ENCODE measurements around the gene MICA. TPM values are rescaled to one million over a fixed set of nuclear protein-coding genes. Genes with fewer than 3 reads are reported as not detected.

MICA gene
- total RNA-seq (2013), result 14.7 TPM
- polyA plus RNA-seq (10 to 100 TPM in 1 of 3 donors, 1 to 10 TPM in 2; 5.6 to 16.5 (median 6.9) TPM), polyA minus RNA-seq (7.8 and 11.6 TPM in 2 replicates), total RNA-seq (3.0 to 7.8 (median 4.3) reads per million in 11 experiments)

GRCh38 chr6:31403283-31404060, at the start of gene MICA:
Gene MICA (plus strand): TSS chr6:31403595. CDS start chr6:31403633, 38 bp downstream.
- peaks cover 40 to 68% of the 10 kb centered on the region in 2 donors for H3K4me1 ChIP-seq (ENCODE audit: control insufficient read depth in 1 of 2, insufficient read depth in 2 of 2, low read length in 2 of 2)
- H3K4me3 Mint-ChIP-seq, result peak within 1 kb of the TSS; percentile 98 to 99
- peak; percentile 14 for TF ChIP-seq CTCF (IDR thresholded peaks at IDR 0.05)
- peak within 1 kb of the TSS; percentile 55 for H3K9ac ChIP-seq (ENCODE audit: insufficient read depth, low read length, poor library complexity, severe bottlenecking)
- H3K4me1 Mint-ChIP-seq, result peaks cover 73% of the 10 kb centered on the region
- peaks cover 0 to 6% of the 10 kb centered on the region in 2 donors for H3K36me3 ChIP-seq (replicated peaks in 1 of 2; ENCODE audit: control insufficient read depth in 1 of 2, insufficient read depth in 2 of 2, low read length in 2 of 2)
- WGBS (ENCODE audit: insufficient coverage), result under 1% methylated on average over 58 of the region's 58 CpGs
- H4K20me1 ChIP-seq (ENCODE audit: insufficient read depth, low read length), result peaks cover 57% of the 10 kb centered on the region
- H2AFZ ChIP-seq (ENCODE audit: insufficient read depth, low read depth, low read length, poor library complexity, severe bottlenecking), result peak within 1 kb of the TSS; percentile 77
- intact Hi-C loops (cut with micrococcal nuclease), result no loop called here
- no peaks in the 10 kb centered on the region for H3K27me3 ChIP-seq (ENCODE audit: control insufficient read depth in 2 of 2, insufficient read depth in 2 of 2, low read length in 2 of 2)
- H3K4me2 ChIP-seq (replicated peaks; ENCODE audit: extremely low read depth, low read length, poor library complexity, severe bottlenecking), result peak within 1 kb of the TSS; percentile 82
- DNase-seq, result peak; percentile 57 to 85 (median 85)
- H3K27me3 Mint-ChIP-seq (ENCODE audit: low read depth in 3 of 3), result peaks cover 0 to 5% (median 3%) of the 10 kb centered on the region in 3 donors
- peaks cover 90% of the 10 kb centered on the region for H3K79me2 ChIP-seq (ENCODE audit: insufficient read depth, low read length)
- no peaks in the 10 kb centered on the region for H3K9me3 ChIP-seq (replicated peaks in 1 of 2; ENCODE audit: control insufficient read depth in 1 of 2, insufficient read depth in 1 of 2, low read length in 2 of 2)
- H3K9me3 Mint-ChIP-seq, result peaks cover 0 to 2% (median 0%) of the 10 kb centered on the region in 7 donors
- H3K4me3 ChIP-seq (replicated peaks in 1 of 3; ENCODE audit: low read depth in 2 of 3, low read length in 3 of 3), result peak within 1 kb of the TSS; percentile 43 to 98 (median 57)
- peaks cover 8 to 9% of the 10 kb centered on the region in 2 donors for H3K36me3 Mint-ChIP-seq
- H3K27ac ChIP-seq (ENCODE audit: low read depth in 1 of 2, low read length in 2 of 2), result peak within 1 kb of the TSS; percentile 7 to 54
- H3K27ac Mint-ChIP-seq, result peak within 1 kb of the TSS; percentile 77 to 98 (median 87)

- H3K27ac ChIP-seq (ENCODE audit: low read depth in 1 of 2, low read length in 2 of 2), result peak overlapping the region; percentile 75 to 95
- intact Hi-C loops (cut with micrococcal nuclease), result loop anchor here (5.0 kb wide), 2 partner anchors 42 to 87 kb away; no protein-coding TSS in a partner anchor
- peaks cover 0 to 3% (median 2%) of the 10 kb centered on the region in 7 donors for H3K9me3 Mint-ChIP-seq
- 71% methylated on average over 2 of the region's 11 CpGs for WGBS (ENCODE audit: insufficient coverage)
- H3K79me2 ChIP-seq (ENCODE audit: insufficient read depth, low read length), result peaks cover 46% of the 10 kb centered on the region
- peak overlapping the region; percentile 95 to 97 for H3K4me3 Mint-ChIP-seq
- H3K27me3 Mint-ChIP-seq (ENCODE audit: low read depth in 3 of 3), result peaks cover 0 to 18% (median 2%) of the 10 kb centered on the region in 3 donors
- peaks cover 50% of the 10 kb centered on the region for H3K4me1 Mint-ChIP-seq
- peak overlapping the region; percentile 85 to 100 (median 91) for H3K27ac Mint-ChIP-seq
- peak overlapping the region; percentile 98 for H3K9ac ChIP-seq (ENCODE audit: insufficient read depth, low read length, poor library complexity, severe bottlenecking)
- peak overlapping the region; percentile 99 for H3K4me2 ChIP-seq (replicated peaks; ENCODE audit: extremely low read depth, low read length, poor library complexity, severe bottlenecking)
- H3K9me3 ChIP-seq (replicated peaks in 1 of 2; ENCODE audit: control insufficient read depth in 1 of 2, insufficient read depth in 1 of 2, low read length in 2 of 2), result no peaks in the 10 kb centered on the region
- peaks cover 61% of the 10 kb centered on the region for H4K20me1 ChIP-seq (ENCODE audit: insufficient read depth, low read length)
- no peak overlapping the region for H2AFZ ChIP-seq (ENCODE audit: insufficient read depth, low read depth, low read length, poor library complexity, severe bottlenecking)
- DNase-seq, result peak; percentile 28 to 42 (median 33)
- peaks cover 27 to 33% of the 10 kb centered on the region in 2 donors for H3K36me3 ChIP-seq (replicated peaks in 1 of 2; ENCODE audit: control insufficient read depth in 1 of 2, insufficient read depth in 2 of 2, low read length in 2 of 2)
- no peak for TF ChIP-seq CTCF (IDR thresholded peaks at IDR 0.05)
- H3K4me3 ChIP-seq (replicated peaks in 1 of 3; ENCODE audit: low read depth in 2 of 3, low read length in 3 of 3), result peak overlapping the region; percentile 85 to 98 (median 88)
- peaks cover 29 to 43% of the 10 kb centered on the region in 2 donors for H3K4me1 ChIP-seq (ENCODE audit: control insufficient read depth in 1 of 2, insufficient read depth in 2 of 2, low read length in 2 of 2)
- peaks cover 36 to 43% of the 10 kb centered on the region in 2 donors for H3K36me3 Mint-ChIP-seq
- H3K27me3 ChIP-seq (ENCODE audit: control insufficient read depth in 2 of 2, insufficient read depth in 2 of 2, low read length in 2 of 2), result no peaks in the 10 kb centered on the region
Observed at GRCh38 chr6:31354158-31354863, 49.1 kb upstream of the MICA start.
